ENCODE data around the gene ERC1. TPM values are rescaled to one million over a fixed set of nuclear protein-coding genes. Genes with fewer than 3 reads are reported as not detected.

ERC1 gene
- total RNA-seq, 4 donors from 2014 or later: 28.9 to 106 (median 43.6) TPM

- Histone ChIP-seq H3K4me3 (no peak overlapping the region), H3K9me3 (no peaks in the 10 kb centered on the region), H3K4me1 (no peaks in the 10 kb centered on the region), H3K27ac (no peak overlapping the region), H3K27me3 (no peaks in the 10 kb centered on the region), H3K36me3 (no peaks in the 10 kb centered on the region)
- DNase-seq: no peak
- TF ChIP-seq CTCF (IDR thresholded peaks at IDR 0.05) (no peak), POLR2A (IDR thresholded peaks at IDR 0.05) (no peak)
- intact Hi-C loops (cut with DNase I; ENCODE audit: low total_unique reads): no loop called here
These were observed 111.9 kb downstream of the ERC1 start for GRCh38 chr12:1102791-1103450.

GRCh38 chr12:1103632-1104031 is 112.6 kb downstream of the ERC1 start:
- intact Hi-C loops (cut with DNase I; ENCODE audit: low total_unique reads): no loop called here

GRCh38 chr12:1104088-1104800 is 113.2 kb downstream of the ERC1 start:
- no peaks in the 10 kb centered on the region for H3K9me3 ChIP-seq
- intact Hi-C loops (cut with DNase I; ENCODE audit: low total_unique reads): no loop called here
- TF ChIP-seq CTCF (IDR thresholded peaks at IDR 0.05): no peak
- TF ChIP-seq POLR2A (IDR thresholded peaks at IDR 0.05): no peak
- H3K27ac ChIP-seq: no peak overlapping the region
- H3K36me3 ChIP-seq: no peaks in the 10 kb centered on the region
- no peaks in the 10 kb centered on the region for H3K4me1 ChIP-seq
- no peak overlapping the region for H3K4me3 ChIP-seq
- DNase-seq: no peak
- H3K27me3 ChIP-seq: no peaks in the 10 kb centered on the region

More at GRCh38 chr12:1103632-1104031, 112.6 kb downstream of the ERC1 start:
- H3K4me1 ChIP-seq: no peaks in the 10 kb centered on the region
- DNase-seq: no peak
- H3K9me3 ChIP-seq: no peaks in the 10 kb centered on the region
- no peaks in the 10 kb centered on the region for H3K27me3 ChIP-seq
- H3K4me3 ChIP-seq: no peak overlapping the region
- TF ChIP-seq POLR2A (IDR thresholded peaks at IDR 0.05): no peak
- TF ChIP-seq CTCF (IDR thresholded peaks at IDR 0.05): no peak
- no peak overlapping the region for H3K27ac ChIP-seq
- H3K36me3 ChIP-seq: no peaks in the 10 kb centered on the region

GRCh38 chr12:1107669-1108068 is 116.6 kb downstream of the ERC1 start:
- H3K9me3 ChIP-seq: no peaks in the 10 kb centered on the region
- no peak for DNase-seq
- H3K27me3 ChIP-seq: no peaks in the 10 kb centered on the region
- no peak overlapping the region for H3K27ac ChIP-seq
- intact Hi-C loops (cut with DNase I; ENCODE audit: low total_unique reads): no loop called here
- TF ChIP-seq POLR2A (IDR thresholded peaks at IDR 0.05) (no peak), CTCF (IDR thresholded peaks at IDR 0.05) (no peak)
- H3K36me3 ChIP-seq: no peaks in the 10 kb centered on the region
- H3K4me3 ChIP-seq: no peak overlapping the region
- H3K4me1 ChIP-seq: no peaks in the 10 kb centered on the region

GRCh38 chr12:1108276-1108675 is 117.3 kb downstream of the ERC1 start:
- DNase-seq: no peak
- H3K4me3 ChIP-seq: no peak overlapping the region
- H3K4me1 ChIP-seq: no peaks in the 10 kb centered on the region
- TF ChIP-seq POLR2A (IDR thresholded peaks at IDR 0.05): no peak
- TF ChIP-seq CTCF (IDR thresholded peaks at IDR 0.05): no peak
- no peak overlapping the region for H3K27ac ChIP-seq
- intact Hi-C loops (cut with DNase I; ENCODE audit: low total_unique reads): no loop called here
- no peaks in the 10 kb centered on the region for H3K36me3 ChIP-seq
- H3K27me3 ChIP-seq: no peaks in the 10 kb centered on the region
- no peaks in the 10 kb centered on the region for H3K9me3 ChIP-seq

All from uterus (tissue), 4 donors.